GM18868 (cell line): ENCODE results near the gene NLRP10.
A peak's percentile ranks its signal among the peaks of the same experiment; 100 is the strongest.
"Not testable (repeated sequence)": the region's sequence is repeated elsewhere in the genome, so short reads cannot be mapped to it uniquely, and the experiment has no call there.

Experiments used
- ATAC-seq: cut with Tn5 transposase; IDR thresholded peaks from one replicate; pipeline ENCODE4 v1.9.1; 2021; ENCODE audit warnings: mild to moderate bottlenecking, moderate library complexity; ENCODE audit not compliant: unreplicated experiment

Gene NLRP10, protein sequence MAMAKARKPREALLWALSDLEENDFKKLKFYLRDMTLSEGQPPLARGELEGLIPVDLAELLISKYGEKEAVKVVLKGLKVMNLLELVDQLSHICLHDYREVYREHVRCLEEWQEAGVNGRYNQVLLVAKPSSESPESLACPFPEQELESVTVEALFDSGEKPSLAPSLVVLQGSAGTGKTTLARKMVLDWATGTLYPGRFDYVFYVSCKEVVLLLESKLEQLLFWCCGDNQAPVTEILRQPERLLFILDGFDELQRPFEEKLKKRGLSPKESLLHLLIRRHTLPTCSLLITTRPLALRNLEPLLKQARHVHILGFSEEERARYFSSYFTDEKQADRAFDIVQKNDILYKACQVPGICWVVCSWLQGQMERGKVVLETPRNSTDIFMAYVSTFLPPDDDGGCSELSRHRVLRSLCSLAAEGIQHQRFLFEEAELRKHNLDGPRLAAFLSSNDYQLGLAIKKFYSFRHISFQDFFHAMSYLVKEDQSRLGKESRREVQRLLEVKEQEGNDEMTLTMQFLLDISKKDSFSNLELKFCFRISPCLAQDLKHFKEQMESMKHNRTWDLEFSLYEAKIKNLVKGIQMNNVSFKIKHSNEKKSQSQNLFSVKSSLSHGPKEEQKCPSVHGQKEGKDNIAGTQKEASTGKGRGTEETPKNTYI

DNA sequence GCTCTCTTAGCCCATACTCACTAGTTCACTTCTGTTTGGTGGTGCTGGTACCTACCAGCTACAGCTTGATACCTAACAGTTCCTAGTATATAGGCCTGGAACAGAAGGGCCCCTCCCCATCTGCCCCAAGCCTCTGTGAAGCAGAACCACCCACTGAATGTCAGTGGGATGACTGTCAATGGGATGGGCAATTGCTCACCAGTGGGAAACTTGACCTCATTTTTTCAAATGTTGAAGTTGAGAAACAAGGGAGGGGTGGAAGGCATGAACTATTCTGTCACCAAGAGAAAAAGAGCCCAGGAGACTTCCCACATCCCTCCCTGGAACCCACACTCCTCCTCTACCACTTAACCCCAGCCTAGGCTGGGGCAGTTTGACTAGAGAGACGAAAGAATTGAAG lies at the start of gene NLRP10:
TSS of gene NLRP10 (minus strand) at position 62 of the 400 bp plus-strand sequence. CDS start 1,952 bp downstream, outside the sequence.
- no peak for ATAC-seq

DNA sequence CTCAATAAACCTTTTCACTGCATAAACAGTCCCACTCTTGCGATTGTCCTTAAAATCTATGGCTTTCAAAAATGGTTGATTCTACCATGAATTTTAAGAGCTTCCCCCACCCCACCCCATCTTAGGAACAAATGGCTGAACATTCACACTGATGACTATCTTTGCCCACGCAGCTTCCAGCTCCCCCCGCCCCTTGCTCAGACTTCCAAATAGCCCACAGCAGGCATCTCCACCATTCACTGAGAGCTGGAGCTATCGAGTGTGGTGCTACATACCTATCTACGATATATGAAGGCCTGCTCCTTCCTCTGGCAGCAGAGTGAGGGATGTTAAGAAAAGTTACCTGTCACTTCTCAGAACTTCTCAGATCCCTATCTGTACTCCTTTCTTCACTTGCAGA lies 48.6 kb upstream of the NLRP10 start:
- ATAC-seq = no peak

DNA sequence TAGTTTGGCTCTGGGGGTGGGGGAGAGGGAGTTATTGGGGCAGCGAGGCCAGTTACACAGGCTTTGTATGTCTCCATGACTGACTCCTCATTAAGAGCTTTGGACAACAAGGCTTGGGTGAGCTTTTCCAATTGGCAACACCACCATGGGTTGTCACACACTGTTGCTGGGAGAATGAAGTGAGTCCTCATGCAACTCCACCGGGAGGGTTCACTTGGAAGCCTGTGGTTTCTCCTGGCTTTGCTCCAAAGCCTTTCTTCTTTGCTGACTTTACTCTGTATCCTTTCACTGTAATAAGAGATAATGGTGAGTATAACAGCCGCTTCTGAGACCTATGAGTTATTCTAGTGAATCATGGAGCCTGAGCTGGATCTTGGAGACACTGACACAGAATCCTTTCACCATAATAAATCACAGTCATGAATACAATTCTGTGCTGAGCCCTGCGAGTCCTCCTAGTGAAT lies 46.8 kb upstream of the NLRP10 start:
- ATAC-seq = no peak

DNA sequence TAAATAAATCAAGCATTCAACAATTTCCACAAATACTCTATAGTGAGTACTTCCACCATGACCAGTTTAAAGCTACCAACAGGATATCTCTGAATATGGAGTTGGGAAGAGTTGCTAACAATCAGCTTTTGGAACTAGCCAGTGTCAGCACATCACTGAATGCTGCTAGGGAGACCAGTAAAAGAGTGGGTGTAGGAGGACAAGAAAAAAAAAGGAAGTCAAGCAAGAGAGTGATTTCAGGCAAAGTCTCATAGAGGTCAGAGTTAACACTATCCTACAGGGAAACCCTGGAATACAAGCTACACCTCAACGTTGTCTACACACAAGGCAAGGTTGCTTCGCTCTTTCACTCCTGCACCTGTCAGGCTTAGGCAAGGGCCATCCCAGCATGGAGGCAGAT lies 46.1 kb upstream of the NLRP10 start:
- no peak for ATAC-seq

DNA sequence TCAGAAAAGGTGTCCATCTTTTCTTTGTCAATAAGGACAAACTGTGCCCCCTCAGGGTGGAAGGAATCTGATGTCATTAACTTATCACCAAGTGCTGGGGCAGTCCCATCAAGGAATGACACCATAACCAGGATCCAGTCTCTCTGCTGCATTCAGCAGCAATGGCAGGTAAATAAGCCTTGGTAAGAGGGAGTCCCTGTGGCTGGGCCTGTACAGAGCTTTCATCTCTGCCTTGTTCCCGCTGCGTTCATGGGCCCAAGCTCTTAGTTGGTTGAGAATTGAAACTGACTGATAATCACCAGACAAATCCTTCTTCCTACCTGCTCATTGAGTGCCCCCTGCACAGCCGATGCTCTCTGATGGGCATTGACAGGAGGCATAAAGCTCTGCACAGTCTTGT lies 44.6 kb upstream of the NLRP10 start:
- ATAC-seq = no peak

DNA sequence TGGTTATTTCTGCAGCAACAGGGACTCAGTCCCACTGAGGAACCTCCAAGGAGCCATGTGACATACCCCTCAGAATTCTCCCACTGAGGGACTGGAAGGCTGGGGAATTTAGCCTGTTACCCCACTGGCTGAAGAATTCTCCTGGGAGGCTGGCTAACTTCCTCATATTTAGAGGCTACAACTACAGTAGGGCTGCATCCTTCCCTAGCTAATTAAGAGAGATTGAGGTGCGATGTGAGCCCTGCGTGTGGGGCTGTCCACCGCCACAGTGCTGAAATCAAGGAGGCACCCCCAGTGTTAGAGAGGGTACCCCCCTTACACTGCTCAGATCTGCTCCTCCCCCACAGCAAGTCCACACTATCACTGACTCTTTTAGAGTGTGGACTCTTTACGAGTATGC lies 43.0 kb upstream of the NLRP10 start:
- ATAC-seq = no peak

DNA sequence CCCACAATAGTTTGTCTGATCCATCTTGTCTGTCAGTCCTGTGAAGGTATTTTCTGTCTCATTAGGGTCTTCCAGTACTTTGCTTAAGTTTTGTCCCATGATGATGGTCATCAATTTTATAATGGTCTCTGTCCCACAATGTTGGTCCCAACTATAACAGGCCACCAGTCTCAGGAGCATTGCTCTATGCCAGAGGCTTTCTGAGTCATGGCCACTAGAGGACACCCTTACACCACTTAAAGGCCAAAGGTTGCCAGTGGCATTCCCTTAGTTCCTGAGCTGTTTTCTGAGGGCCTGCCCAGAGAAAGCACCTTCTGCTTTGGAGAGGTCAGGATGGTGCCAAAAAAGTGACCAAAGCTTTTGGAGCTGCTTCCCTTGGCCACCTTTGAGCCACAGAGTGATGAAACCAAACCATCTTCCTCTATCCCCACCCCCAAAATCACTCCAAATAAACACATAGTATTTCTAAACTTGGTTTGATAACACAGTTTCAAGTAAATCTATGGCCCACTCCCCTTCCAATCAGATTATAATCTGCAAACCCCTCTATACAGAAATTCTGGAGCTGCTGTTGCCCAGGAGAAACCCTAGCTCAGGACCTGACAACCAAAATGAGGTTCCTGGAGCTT lies 41.2 kb upstream of the NLRP10 start:
- ATAC-seq = peak; percentile 76

DNA sequence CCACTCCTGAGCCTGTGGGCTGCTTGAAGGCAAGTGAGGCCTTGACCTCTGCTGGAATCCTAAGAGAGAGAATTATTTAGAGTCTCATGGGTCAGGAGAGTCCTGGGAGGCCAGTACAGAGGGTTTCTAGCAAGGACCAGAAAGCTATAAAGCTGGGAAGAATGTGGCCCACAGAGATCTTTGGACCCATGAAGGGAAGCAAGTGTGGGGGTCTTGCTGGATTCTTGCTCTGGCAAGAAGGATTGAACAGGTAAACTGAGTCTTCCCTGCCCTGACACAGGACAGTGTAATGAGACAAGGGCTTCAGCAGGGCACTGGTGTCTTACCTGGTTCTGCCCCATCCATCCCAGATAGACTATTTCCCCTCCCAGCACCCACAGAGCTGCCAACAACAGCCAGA lies 40.3 kb upstream of the NLRP10 start:
- ATAC-seq = no peak

DNA sequence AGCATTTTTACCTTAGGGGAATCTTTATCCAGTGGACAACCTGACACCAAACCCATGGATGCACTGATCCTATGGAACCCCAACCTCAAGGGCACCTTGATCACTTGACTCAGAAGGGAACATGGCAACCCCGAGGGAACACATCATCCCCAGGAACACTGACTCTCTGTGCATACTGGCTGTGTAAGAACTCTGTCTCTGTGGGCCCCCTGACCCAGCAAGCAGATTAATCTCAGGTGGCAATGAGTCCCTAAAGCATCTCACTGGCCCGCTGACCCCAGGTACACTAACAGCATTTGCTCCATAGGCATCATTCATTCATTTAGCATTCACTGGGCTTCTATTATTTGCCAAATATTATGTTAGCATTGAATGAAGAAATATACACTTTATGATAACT lies 38.8 kb upstream of the NLRP10 start:
- ATAC-seq = no peak

DNA sequence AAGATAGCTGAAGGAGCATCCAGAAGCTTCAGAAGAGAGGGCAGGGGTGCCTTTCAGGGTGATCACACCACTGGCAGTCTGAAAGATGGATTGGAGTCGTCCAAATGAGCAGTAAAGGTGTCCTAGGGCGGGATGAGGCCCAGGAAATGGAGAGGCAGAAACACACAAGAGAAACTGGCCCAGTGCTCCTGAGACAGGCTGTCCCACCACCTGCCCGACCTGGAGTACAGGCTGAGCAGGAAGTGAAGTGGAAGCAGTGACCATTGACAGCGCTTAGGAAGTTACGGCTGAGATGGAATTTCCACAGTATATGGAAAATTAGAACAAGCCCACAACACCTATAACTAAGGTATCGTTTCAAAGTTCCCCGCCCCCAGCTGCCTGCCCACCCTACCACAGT lies 37.9 kb upstream of the NLRP10 start:
- ATAC-seq = no peak

DNA sequence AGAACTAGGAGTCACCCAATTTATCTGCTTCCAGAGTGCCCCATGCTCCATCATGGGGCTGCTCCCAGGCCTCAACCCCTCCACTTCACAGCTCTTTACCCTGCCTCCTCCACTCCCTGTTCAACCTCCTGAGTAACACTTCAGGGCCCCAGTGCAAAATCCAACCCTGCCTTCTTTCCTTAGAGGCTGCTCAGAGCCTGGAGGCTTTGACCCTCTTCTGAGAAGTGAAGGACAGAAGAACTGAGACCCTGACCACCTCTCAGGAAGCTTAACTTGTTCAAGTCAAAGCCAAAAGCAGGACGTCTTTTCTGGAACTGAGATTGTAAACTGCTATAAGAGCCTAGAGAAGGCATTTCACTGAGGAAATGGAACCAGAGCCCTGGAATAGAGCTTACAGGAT lies 37.4 kb upstream of the NLRP10 start:
- no peak for ATAC-seq

DNA sequence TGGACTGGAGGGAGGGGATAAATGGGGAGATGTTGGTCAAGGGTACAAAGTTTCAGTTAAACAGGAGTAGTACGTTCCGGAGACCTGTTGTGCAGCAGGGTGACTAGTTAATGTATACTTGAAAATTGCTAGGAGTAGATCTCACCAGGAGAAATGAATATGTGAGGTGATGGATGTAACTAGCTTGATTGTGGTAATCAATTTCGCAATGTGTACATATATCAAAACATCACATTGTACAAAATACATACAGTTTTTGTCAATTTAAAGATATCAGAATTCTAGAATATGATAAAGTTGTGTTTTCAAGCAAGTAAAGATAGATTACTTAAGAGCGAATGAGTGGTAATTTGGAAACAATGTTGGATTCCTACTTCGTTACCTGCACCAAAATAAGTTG lies 35.1 kb upstream of the NLRP10 start:
- ATAC-seq = no peak

DNA sequence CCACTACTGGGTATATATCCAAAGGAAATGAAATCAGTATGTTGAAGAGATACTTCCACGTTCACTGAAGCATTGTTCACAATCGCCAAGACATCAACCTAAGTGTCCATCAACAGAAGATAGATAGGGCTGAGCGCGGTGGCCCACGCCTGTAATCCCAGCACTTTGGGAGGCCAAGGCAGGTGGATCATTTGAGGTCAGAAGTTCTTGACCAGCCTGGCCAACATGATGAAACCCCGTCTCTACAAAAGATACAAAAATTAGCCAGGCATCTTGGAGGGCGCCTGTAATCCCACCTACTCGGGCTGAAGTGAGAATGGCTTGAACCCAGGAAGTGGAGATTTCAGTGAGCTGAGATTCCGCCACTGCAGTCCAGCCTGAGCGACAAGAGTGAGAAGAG lies 34.5 kb upstream of the NLRP10 start:
- no peak for ATAC-seq

DNA sequence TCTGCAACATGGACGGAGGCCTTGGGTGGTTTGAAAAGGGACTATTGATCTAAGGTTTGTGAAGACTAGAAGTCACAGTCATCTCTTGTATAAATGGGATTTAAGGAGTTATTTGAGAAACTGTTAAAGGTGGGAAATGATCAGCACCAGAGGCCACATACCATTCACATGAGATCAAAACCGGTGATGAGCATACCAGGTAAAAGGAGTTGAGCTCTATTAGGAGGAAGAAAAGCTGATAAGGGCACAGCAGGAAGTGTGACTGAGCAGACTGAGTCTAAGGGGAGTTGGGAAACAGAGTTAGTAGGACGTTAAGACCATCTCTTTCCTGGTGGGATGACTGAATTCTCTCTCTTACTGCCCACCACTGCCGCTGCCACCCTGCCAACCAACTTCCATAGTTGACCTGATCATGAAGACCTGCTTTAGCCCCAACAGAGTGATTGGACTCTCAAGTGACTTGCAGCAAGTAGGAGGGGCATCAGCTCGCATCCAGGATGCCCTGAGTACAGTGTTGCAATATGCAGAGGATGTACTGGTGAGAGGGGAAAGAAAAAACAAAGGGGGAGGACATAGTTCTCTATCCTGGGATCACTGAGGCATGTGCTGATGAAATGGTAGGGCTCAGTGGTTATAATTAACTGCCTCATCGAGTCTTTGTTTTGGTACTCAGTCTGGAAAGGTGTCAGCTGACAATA lies 29.5 kb upstream of the NLRP10 start:
- no peak for ATAC-seq

DNA sequence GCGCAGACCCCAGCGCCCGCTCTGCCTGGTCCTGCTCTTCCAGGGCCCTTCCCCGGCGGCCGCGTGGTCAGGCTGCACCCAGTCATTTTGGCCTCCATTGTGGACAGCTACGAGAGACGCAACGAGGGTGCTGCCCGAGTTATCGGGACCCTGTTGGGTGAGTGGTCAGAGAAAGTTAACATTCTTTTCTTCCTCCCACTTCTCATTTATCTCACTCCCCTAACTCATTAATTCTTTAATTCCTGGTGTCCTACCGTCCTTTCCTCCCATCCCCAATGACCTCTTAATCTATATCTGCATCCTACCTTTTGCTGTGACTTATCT lies 22.3 kb upstream of the NLRP10 start:
- not testable (repeated sequence) for ATAC-seq

DNA sequence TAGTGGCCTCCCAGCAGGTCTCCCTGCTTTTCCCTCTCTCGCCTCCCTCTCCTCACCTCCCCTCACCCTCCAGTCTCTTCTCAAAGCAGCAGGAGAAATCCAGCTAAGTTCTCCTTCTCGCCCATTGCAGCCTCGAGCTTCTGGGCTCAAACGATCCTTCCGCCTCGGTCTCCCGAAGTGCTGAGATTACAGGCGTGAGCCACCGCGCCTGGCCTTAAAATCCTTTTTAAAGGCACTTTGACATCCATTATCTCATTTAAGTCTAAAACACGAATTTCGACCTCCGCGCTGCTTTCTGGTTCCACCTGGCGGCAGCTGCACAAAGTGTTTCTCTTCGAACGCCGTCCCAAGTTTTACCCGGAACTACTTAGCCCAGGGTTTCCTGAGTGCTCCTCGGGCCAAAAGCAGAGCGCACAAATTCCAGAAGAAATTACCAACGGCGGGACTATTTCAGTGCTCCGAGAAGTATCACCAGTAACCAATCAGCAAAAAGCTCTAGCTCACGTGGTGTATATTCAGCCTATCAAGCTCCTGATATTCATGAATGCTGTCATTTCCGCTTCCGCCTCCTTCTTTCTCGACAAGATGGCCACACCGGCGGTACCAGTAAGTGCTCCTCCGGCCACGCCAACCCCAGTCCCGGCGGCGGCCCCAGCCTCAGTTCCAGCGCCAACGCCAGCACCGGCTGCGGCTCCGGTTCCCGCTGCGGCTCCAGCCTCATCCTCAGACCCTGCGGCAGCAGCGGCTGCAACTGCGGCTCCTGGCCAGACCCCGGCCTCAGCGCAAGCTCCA lies 21.7 kb upstream of the NLRP10 start, which contains the start of gene EIF3F:
TSS of gene EIF3F (plus strand) at position 570 of the 792 bp plus-strand sequence. CDS start at position 586, 16 bp downstream.
- ATAC-seq = peak; percentile 96

DNA sequence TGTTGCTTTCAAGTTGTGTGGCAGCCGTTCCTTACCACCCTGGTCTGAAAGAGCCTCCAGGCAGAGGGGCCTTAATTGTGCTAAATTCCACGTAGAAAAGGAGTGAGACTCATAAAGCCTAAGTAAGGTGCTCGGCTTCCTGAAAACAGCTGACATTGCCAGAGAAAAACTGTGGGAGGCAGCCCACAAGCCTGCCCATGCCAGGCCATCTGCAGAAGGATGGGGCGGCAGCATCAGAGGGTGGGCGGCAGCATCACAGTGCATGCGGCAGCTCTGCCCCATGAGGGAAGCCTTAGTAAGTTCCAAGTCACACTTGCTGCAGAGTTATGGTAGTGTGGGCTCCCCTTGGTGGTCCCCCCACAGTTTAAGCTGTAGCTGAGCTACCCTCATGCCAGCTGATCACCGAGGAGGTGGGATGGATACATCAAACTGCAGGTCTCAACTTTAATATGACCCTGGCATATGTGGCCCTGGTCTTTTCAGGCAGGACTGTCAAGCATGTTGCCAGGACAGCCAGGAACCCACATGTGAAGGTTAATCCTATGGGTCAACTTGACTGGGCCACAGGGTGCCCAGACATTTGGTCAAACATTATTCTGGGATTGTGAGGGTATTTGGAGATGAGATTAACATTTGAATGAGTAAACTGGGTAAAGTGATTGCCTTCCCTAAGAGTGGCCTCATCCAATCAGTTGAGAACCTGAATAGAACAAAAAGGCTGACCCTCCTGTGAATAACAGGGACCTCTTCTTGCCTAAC lies 18.8 kb upstream of the NLRP10 start:
- ATAC-seq = no peak

DNA sequence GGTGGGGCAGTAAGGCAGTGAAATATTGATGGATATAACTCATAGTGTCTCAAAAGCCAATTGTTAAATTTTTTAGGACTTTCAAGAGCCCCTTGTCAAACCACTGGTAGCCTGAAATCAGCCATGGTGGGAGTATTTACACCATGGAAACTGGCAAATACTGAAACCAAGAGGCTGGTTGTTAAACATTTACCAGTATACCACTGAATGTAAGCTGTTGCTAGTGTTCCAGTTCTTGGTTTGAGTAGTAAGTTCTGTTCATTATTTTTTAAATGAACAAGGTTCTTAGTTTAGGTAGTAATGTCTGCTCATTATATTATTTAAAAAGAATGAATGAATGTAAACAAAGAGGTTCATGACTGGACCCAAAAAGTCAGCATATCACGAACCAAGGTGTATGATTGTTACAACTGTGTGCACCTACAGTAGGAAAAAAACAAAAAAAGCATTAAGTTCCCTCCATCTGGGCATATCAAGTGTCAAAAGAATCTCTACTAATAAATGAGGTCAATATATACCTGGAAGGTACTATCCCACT lies 17.4 kb upstream of the NLRP10 start:
- no peak for ATAC-seq

DNA sequence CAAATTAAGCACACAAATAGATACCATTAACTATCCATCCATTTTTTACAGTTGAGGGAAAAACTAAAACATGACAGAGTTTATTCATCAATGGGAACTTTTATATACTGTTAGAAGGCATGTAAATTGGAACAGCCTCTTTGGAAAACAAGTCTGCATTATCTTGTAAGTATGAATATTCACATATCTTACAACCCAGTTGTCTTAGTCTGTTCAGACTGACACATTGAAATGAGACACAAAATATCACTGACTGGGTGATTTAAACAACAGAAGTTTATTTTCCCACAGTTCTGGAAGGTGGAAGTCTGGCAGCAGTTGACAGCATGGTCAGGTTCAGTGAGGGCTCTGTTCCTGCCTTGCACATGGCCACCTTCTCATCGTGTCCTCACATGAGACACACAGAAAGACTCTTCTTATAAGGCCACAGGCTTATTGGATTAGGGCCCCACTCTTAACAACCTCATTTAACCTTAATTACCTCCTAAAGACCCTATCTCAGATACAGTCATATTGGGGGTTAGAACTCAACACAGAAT lies 16.4 kb upstream of the NLRP10 start:
- no peak for ATAC-seq
